Measurements from ENCODE around the gene ATE1.

Gene ATE1

DNA sequence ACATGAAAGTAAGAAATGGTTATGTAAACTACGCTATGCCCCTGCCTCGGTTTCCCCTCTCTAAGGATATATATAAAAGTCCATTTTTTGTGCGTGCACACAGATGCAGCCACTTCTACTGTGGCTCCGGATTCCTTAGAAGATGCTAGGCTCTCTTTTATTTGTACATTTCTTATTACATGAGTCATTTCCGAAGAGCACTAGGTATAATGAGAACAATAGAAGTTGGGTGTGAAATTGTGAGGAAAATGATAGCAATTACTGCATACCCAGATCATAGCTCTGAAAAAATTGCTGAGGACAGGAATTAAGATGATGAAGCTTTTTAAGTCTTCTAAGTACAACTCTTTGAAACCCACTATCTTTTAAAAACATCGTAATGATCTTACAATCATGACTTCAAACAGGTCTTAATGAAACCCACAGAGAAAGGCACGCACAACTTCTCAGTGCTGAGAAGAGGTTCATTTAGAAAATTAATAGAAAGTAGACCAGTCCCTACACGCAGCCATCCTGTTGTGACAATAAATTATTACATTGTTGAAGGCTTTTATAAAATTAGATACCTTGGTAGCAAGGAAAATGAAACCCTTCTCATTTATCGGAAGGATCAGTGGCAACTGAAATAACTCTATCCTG is 233.4 kb downstream of the ATE1 start:
- no peak for DNase-seq (ENCODE audit: low read depth)

DNA sequence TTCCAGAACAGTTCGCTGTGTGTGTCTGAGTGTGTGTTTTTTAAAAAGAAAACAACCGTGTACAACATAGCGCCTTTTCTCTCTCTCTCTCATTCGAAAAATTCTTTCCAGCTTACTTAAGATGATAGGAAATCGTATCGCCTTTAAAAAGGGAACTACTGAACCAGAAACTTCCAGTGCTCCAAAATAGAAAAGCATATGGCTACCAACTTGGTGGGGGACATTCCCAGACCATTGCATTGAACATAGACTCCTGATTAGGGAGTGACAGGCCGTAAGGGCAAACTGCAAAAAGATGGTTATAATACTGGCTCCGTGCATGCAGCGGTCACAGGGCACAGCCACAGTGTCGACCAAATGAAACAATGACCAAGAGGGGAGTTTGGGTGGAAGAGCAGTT is 235.2 kb downstream of the ATE1 start:
- DNase-seq (ENCODE audit: low read depth): no peak

DNA sequence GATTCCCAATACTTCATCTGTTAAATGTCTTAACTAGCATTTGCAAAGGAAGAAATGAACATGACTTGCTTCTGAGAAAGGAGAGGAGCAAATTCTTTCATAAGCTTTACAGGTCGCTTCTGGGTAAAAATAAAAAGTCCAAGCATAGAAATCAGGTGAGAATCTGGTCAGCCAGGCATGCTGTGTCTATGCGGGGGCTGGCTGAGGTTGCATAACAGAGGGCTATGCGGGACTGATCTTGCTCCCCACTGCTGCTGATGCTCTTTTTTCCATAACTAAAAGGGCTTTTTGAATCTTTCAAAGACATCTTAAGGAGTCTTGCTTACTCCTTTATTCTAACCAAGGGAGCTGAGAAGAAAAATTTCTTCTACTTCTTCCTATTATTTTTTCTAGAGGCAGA is 236.9 kb downstream of the ATE1 start:
- DNase-seq (ENCODE audit: low read depth): no peak
